HuH-7 (cell line): ENCODE data around the gene TBC1D20.
"Not testable (repeated sequence)": the region's sequence is repeated elsewhere in the genome, so short reads cannot be mapped to it uniquely, and the experiment has no call there.

Source experiments
- DNase-seq: peaks from one replicate; pipeline ENCODE4 v3.0.0; 2011; ENCODE audit warnings: low spot score

Gene TBC1D20, protein sequence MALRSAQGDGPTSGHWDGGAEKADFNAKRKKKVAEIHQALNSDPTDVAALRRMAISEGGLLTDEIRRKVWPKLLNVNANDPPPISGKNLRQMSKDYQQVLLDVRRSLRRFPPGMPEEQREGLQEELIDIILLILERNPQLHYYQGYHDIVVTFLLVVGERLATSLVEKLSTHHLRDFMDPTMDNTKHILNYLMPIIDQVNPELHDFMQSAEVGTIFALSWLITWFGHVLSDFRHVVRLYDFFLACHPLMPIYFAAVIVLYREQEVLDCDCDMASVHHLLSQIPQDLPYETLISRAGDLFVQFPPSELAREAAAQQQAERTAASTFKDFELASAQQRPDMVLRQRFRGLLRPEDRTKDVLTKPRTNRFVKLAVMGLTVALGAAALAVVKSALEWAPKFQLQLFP

GRCh38 chr20:462199-462991 lies at the start of gene TBC1D20:
Gene TBC1D20 (minus strand): TSS chr20:462533. CDS start chr20:462405, 128 bp downstream.
- DNase-seq = peak; percentile 94

DNA sequence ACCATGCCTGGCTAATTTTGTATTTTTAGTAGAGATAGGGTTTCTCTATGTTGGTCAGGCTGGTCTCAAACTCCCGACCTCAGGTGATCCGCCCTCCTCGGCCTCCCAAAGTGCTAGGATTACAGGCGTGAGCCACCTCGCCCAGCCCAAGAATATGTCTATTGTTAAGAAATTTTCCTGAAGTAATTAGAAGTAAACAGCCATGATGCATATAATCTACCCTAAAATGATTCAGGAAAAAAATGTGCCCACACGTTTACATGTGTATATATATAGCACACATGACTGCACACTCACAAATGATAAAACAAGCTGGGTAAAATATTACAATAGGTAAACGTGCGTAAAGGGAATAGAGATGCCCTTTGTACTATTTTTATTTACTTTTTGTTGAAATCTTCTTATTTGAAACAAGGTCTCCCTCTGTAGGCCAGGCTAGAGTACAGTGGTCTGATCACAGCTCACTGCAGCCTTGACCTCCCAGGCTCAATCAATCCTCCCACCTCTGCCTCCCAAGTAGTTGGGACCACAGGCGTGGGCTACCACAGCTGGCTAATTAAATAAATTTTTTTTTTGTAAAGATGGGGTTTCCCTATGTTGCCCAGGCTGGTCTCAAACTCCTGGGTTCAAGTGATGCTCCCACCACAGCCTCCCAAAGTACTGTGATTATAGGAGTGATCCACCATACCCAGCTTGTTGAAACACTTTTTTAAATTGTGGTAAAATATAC lies 48.2 kb upstream of the TBC1D20 start:
- DNase-seq = peak; percentile 17

DNA sequence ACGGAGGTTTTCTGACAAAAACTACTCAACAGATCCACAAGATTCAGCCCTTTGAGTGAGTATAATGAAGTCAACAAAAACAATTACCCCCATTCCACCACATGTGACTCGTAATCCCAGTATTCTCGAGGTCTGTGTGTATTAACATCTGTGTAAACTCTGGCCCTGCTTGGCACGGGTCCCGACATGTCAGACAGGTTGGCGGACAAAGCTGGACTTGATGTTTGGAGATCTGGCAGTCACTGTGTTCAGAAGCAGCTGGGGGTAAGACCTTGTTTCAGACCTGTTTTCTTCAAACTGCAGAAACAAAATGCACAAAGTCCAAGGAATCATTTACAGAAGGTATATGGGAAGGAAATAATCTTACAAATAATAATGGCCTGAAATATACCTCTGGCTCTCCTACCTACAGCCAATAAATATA lies 46.0 kb upstream of the TBC1D20 start:
- DNase-seq = not testable (repeated sequence)

GRCh38 chr20:507761-508332 lies 45.5 kb upstream of the TBC1D20 start:
- no peak for DNase-seq

DNA sequence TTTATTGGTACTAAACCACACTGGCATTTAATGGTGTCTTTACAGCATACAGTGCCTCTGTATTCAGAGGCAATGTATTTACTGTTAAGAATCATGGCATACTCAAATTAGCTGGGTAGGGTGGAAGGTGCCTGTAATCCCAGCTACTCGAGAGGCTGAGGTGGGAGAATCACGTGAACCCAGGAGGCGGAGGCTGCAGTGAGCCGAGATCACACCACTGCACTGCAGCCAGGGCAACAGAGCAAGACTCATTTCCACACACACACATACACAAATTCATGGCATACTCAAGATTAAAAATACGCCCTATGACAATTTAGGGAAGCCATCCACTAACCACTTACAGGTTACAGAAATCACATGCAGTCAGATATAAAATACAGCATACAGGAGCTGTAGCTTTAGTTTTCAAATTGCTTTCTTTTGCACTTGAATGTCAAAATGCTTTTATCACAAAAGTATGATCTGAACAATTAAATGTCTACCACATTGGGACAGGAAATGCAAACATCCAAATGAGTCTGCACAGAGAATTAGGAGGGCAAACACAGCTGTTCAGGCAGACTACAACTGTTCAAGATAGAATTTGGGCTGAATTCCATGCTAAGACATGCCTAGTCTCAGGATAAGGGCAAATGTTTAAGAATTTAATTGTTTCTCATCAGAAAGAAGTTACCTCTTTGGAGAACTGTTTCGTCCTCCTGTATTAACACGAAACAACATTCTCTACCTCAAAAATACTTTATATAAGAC lies 44.8 kb upstream of the TBC1D20 start:
- no peak for DNase-seq

DNA sequence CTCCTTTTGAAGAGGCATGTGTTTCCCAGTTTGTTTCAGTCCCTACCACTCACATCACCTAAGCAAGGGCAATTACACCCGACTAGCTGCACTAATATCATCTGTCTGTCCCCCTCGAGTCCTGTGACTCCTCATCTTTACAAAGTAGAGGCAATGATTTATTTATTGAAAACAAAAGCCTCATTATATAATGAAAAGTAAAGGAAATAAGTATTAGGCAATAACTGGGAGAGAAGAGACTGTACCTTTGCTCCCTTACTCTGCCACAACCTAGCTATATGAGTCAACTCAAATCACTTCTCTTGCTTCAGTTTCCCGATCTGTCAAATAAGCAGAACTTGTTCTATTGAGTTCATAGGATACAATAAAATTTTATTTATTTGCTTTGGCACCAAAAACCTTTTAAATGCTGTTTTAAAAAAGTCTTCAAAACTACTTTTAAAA lies 42.3 kb upstream of the TBC1D20 start:
- peak; percentile 14 for DNase-seq

GRCh38 chr20:503048-503737 lies 40.9 kb upstream of the TBC1D20 start:
- DNase-seq = no peak

- no peak for DNase-seq
These were observed 35.6 kb upstream of the TBC1D20 start for GRCh38 chr20:497979-498378.

DNA sequence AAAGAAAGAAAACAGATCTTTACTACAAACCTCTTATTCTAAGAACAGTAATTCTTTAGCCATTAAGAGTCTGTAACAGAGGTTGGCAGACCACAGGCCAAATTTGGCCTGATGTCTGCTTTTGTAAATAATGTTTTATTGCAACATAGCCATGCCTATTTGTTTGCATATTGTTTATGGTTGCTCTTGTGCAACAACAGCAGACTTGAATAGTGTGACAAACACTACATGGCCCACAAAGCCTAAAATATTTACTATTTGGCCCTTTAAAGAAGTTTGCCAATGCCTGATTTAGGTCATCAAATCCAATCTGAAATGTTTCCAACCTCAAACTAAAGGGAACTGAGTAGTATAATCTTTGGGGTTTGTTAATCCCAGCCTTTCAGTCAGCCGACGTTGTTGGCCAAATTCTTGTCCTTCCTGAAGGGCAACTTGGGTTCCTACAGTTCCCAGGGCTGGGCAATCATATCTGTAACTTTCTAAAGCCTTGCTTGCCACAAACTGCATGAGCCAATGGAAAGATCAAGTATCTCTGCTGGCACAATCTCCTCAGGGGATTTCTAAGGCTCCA lies 33.9 kb upstream of the TBC1D20 start:
- DNase-seq = peak; percentile 42

DNA sequence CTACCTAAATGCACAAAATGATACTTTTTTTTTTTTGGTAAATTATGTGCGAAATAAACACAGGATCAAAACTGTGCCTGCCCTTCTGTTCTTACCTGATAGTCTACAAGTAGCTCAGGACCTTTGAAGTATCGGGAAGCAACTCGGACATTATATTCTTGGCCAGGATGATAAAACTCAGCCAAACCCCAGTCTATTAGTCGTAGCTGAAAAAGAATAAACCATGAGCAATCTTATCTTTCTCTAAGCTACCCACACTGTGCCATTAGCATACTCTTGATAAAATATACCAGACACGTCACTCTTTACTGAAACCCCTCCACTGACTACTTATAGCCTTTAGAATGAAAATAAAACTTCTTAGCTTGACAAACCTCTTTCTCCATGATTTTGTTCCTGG lies 29.8 kb upstream of the TBC1D20 start:
- no peak for DNase-seq

DNA sequence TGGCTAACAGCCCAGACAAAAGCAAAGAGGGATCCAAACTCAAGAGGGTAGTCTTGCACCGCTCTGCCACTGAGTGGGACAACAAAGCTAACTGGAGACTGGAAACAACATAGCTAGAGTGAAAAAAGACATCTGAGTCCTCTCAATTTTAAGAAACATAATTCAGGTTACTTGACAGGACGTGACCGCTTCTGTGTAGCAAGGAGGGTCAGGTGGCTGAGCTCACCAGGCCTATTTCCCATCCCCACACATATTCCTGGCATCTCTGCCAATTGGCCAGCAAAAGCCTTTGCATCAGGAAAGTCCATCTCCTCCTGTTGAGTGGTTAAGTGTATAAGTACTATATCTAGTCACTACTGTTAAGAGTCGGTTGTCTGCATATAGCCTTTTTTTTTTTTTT lies 25.3 kb upstream of the TBC1D20 start:
- DNase-seq = no peak

DNA sequence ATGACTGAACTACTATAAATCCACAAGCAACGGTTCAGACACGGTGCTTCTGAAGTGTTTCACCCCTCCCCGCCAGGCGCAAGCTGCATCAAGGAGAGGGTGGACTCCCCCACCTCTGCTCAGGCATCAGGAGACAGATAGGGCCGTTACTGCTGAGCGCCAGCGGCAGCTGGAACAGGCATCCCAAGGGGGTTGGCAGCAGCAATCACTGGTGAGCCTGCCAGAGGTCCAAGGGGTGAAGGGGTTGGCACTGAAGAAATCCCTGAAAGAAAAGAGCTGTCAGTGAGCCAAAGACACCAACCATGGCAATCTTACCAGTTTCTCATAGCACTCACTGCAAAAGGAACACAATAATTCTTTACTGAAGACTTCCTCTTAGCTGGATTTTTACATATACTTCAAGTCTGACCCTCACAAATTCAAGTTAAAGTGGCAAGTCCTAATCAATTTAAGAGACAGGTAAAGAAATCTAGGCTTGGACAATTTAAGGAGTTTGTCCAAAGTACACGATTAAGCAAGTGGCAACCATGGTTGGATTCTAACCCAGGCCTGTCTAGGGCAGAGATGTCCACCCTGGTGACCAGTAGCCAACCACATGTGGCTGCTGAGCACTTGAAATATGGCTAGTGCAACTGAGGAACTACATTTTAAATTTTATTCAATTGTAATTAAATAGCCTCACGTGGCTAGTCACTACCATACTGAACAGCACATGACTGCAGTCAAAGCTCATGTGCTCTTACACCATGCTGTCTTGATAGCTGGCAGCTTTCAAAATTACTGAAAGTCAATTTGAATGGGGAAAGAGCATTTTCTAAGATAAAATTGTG lies 21.7 kb upstream of the TBC1D20 start:
- no peak for DNase-seq

DNA sequence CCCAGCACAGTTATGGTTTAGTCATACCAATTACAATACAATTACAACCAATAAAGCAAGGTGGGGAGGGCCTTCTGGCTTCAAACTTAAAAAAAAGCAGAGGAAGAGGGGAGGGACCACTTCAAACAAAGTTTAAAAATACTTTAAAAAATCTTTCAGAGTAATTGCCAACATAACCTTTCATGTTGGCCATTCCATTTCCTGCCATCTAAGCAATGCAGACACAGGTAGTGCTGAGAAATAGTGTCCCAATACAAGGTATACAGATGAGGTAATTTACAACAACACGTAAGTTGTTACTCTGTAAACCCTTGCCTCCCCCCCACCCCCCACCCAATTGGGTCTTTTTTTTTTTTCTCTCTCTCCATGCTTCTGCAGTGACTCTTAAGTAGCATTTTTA lies 18.8 kb upstream of the TBC1D20 start:
- no peak for DNase-seq

DNA sequence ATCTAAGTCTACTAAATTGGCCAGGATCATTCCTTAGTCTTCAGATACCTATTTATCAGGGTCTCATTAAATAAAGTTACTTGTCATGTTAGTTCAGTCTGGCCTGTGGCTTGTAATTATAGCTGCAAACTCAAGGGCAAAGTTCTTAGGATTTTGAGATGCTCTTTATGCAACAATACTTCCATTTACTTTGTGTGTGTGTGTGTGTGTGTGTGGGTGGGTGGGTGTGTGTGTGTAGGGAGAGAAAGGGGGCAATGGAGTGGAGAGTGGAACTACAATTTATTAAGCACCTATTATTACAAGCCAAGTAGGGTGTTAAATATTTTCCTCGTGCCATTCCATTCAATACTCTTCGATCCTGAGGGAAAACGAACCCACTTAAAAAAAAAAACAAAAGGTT lies 17.7 kb upstream of the TBC1D20 start:
- no peak for DNase-seq

DNA sequence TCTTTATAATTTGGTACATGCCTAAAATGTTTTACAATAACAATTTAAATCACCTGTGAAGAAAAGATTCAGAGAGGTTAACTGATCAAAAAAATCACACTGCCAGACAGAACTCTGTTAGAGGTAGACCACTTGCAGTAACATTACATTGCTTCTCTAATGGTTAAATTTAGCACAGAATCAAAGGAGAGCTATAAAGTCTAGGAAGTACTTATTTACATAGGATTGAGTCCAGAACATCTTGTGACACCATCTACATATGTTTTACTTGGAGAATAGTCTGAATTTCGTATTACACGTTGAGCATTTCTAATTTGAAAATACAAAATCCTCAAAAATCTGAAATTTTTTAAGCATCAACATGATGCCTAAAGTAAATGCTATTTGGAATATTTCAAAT lies 17.2 kb upstream of the TBC1D20 start:
- DNase-seq = no peak

DNA sequence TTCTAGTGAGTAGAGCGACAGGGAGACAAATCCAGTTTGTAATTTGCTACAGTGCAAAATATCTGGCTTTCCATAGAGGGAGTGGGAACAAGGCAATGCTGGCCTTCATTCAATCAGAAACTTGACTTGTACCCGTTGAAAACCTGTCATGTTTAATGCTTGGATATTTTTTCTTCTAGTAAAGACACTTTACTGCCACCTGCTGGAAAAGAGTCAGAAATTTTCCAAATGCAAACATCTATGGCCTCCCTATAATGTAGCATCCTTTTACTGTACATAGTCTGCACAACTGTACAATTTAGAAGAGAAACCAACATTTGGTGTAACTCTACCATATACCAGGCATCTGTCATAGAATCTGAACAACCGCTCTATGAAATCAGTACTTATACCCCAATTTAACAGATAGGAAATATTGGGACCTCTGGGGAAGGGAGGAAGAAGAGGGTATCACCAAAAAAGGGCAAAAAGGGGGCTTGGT lies 16.7 kb upstream of the TBC1D20 start:
- peak; percentile 44 for DNase-seq

- DNase-seq = no peak
These were observed 15.9 kb upstream of the TBC1D20 start for GRCh38 chr20:478010-478948.

GRCh38 chr20:476561-477249 lies 14.4 kb upstream of the TBC1D20 start:
- DNase-seq = not testable (repeated sequence)
